GM21825 (cell line): Measurements from ENCODE around the gene HES5.

Experiments
- ATAC-seq: cut with Tn5 transposase; IDR thresholded peaks from one replicate; pipeline ENCODE4 v1.9.1; 2021; ENCODE audit warnings: mild to moderate bottlenecking, moderate library complexity; ENCODE audit not compliant: unreplicated experiment

Gene HES5

GRCh38 chr1:2516946-2517345 is 13.1 kb downstream of the HES5 start:
- ATAC-seq: no peak

GRCh38 chr1:2516124-2516523 is 13.9 kb downstream of the HES5 start:
- no peak for ATAC-seq

GRCh38 chr1:2515763-2516080 is 14.3 kb downstream of the HES5 start:
- no peak for ATAC-seq

GRCh38 chr1:2514863-2515762 is 14.9 kb downstream of the HES5 start:
- no peak for ATAC-seq

GRCh38 chr1:2513939-2514652 is 16.0 kb downstream of the HES5 start:
- no peak for ATAC-seq

- no peak for ATAC-seq
Measured at GRCh38 chr1:2512862-2513421, 17.1 kb downstream of the HES5 start.

GRCh38 chr1:2510366-2511155 is 19.5 kb downstream of the HES5 start:
- ATAC-seq: no peak

- no peak for ATAC-seq
Measured at GRCh38 chr1:2509589-2509988, 20.5 kb downstream of the HES5 start.

- ATAC-seq: no peak
Measured at GRCh38 chr1:2508751-2509150, 21.3 kb downstream of the HES5 start.

- no peak for ATAC-seq
Measured at GRCh38 chr1:2508180-2508579, 21.9 kb downstream of the HES5 start.

GRCh38 chr1:2507744-2508155 is 22.3 kb downstream of the HES5 start:
- ATAC-seq: no peak

- no peak for ATAC-seq
Measured at GRCh38 chr1:2506901-2507565, 23.0 kb downstream of the HES5 start.

GRCh38 chr1:2506007-2506860 is 23.8 kb downstream of the HES5 start:
- ATAC-seq: no peak

- ATAC-seq: no peak
Measured at GRCh38 chr1:2505461-2505994, 24.5 kb downstream of the HES5 start.

GRCh38 chr1:2504949-2505272 is 25.2 kb downstream of the HES5 start:
- ATAC-seq: no peak

- ATAC-seq: no peak
Measured at GRCh38 chr1:2504225-2504948, 25.7 kb downstream of the HES5 start.

GRCh38 chr1:2503554-2504224 is 26.4 kb downstream of the HES5 start:
- ATAC-seq: no peak
